Activated T-helper 2 cell treated with anti-CD3 and anti-CD28 coated beads, Interferon-gamma antibody, Interleukin-2, Interleukin-4, amounts not matched to agents 10 μg/mL and 5 μg/mL and 100 μg/mL, durations not matched to agents 14 hours and 24 hours and 36 hours (primary cell): Measurements from ENCODE around the gene FARS2. TPM values are rescaled to one million over a fixed set of nuclear protein-coding genes. Genes with fewer than 3 reads are reported as not detected.

Source experiments
- DNase-seq: peaks from one replicate; pipeline ENCODE4 v3.0.0; 2021; ENCODE audit warnings: low spot score
- H3K27ac Mint-ChIP-seq: one replicate; pipeline ENCODE4 v1.8.0; 2021; ENCODE audit warnings: mixed read lengths
- H3K27me3 Mint-ChIP-seq: one replicate; pipeline ENCODE4 v1.8.0; 2021; ENCODE audit warnings: low read depth, mixed read lengths
- H3K36me3 Mint-ChIP-seq: one replicate; pipeline ENCODE4 v1.8.0; 2021; ENCODE audit warnings: low read depth, mixed read lengths
- H3K4me1 Mint-ChIP-seq: one replicate; pipeline ENCODE4 v1.8.0; 2021; ENCODE audit warnings: low read depth, mixed read lengths
- H3K4me3 Mint-ChIP-seq: one replicate; pipeline ENCODE4 v1.8.0; 2021; ENCODE audit warnings: low read depth, mild to moderate bottlenecking, moderate library complexity, mixed read lengths
- H3K9me3 Mint-ChIP-seq: one replicate; pipeline ENCODE4 v1.8.0; 2021; ENCODE audit warnings: mixed read lengths
- intact Hi-C: fragments of 100-400 bp; cut with micrococcal nuclease; formaldehyde crosslinking; loops from one replicate; pipeline ENCODE4 v1.15.1; 2023
- total RNA-seq: library from RNA; stranded (reverse); gene quantifications from 2 replicates; pipeline ENCODE4 v1.2.3, GENCODE V29; 2022

The FARS2 gene
- total RNA-seq, 1 donor from 2014 or later: 19.7 TPM

GRCh38 chr6:5764401-5764955, 503.2 kb downstream of the FARS2 start:
- Mint-ChIP-seq H3K36me3 (peaks cover 2% of the 10 kb centered on the region), H3K4me1 (peaks cover 2% of the 10 kb centered on the region), H3K27me3 (no peaks in the 10 kb centered on the region), H3K9me3 (peaks cover 10% of the 10 kb centered on the region), H3K27ac (no peak overlapping the region), H3K4me3 (no peak overlapping the region)
- no peak for DNase-seq
- intact Hi-C loops: no loop called here

- DNase-seq: no peak
- no peaks in the 10 kb centered on the region for H3K27me3 Mint-ChIP-seq
- peaks cover 10% of the 10 kb centered on the region for H3K9me3 Mint-ChIP-seq
- intact Hi-C loops: no loop called here
- H3K27ac Mint-ChIP-seq: no peak overlapping the region
- no peak overlapping the region for H3K4me3 Mint-ChIP-seq
- H3K4me1 Mint-ChIP-seq: peaks cover 2% of the 10 kb centered on the region
- H3K36me3 Mint-ChIP-seq: peaks cover 2% of the 10 kb centered on the region
Measured at GRCh38 chr6:5765141-5765760, 503.9 kb downstream of the FARS2 start.

- Mint-ChIP-seq H3K4me1 (peaks cover 2% of the 10 kb centered on the region), H3K9me3 (peaks cover 10% of the 10 kb centered on the region), H3K36me3 (peaks cover 2% of the 10 kb centered on the region), H3K27me3 (no peaks in the 10 kb centered on the region), H3K27ac (no peak overlapping the region), H3K4me3 (no peak overlapping the region)
- intact Hi-C loops: no loop called here
- DNase-seq: no peak
Measured at GRCh38 chr6:5766260-5766659, 504.9 kb downstream of the FARS2 start.

GRCh38 chr6:5767471-5767870, 506.2 kb downstream of the FARS2 start:
- H3K4me1 Mint-ChIP-seq: peaks cover 2% of the 10 kb centered on the region
- no peaks in the 10 kb centered on the region for H3K27me3 Mint-ChIP-seq
- H3K27ac Mint-ChIP-seq: no peak overlapping the region
- peaks cover 10% of the 10 kb centered on the region for H3K9me3 Mint-ChIP-seq
- no peak overlapping the region for H3K4me3 Mint-ChIP-seq
- DNase-seq: no peak
- intact Hi-C loops: no loop called here
- H3K36me3 Mint-ChIP-seq: peaks cover 2% of the 10 kb centered on the region

GRCh38 chr6:5771211-5771610, 509.9 kb downstream of the FARS2 start:
- peaks cover 2% of the 10 kb centered on the region for H3K36me3 Mint-ChIP-seq
- intact Hi-C loops: no loop called here
- no peak for DNase-seq
- H3K9me3 Mint-ChIP-seq: peaks cover 10% of the 10 kb centered on the region
- H3K4me1 Mint-ChIP-seq: no peaks in the 10 kb centered on the region
- no peak overlapping the region for H3K4me3 Mint-ChIP-seq
- no peaks in the 10 kb centered on the region for H3K27me3 Mint-ChIP-seq
- no peak overlapping the region for H3K27ac Mint-ChIP-seq

- Mint-ChIP-seq H3K4me1 (no peaks in the 10 kb centered on the region), H3K9me3 (peaks cover 7% of the 10 kb centered on the region), H3K36me3 (peaks cover 2% of the 10 kb centered on the region), H3K27ac (no peak overlapping the region), H3K27me3 (no peaks in the 10 kb centered on the region), H3K4me3 (no peak overlapping the region)
- intact Hi-C loops: no loop called here
- DNase-seq: no peak
Measured at GRCh38 chr6:5771759-5772390, 510.6 kb downstream of the FARS2 start.

GRCh38 chr6:5772408-5773120, 511.3 kb downstream of the FARS2 start:
- peaks cover 7% of the 10 kb centered on the region for H3K9me3 Mint-ChIP-seq
- no peaks in the 10 kb centered on the region for H3K27me3 Mint-ChIP-seq
- intact Hi-C loops: no loop called here
- H3K4me3 Mint-ChIP-seq: no peak overlapping the region
- no peak for DNase-seq
- no peaks in the 10 kb centered on the region for H3K4me1 Mint-ChIP-seq
- peaks cover 2% of the 10 kb centered on the region for H3K36me3 Mint-ChIP-seq
- no peak overlapping the region for H3K27ac Mint-ChIP-seq

GRCh38 chr6:5776104-5776503, 514.8 kb downstream of the FARS2 start:
- Mint-ChIP-seq H3K4me3 (no peak overlapping the region), H3K4me1 (no peaks in the 10 kb centered on the region), H3K27me3 (no peaks in the 10 kb centered on the region), H3K36me3 (no peaks in the 10 kb centered on the region), H3K27ac (no peak overlapping the region), H3K9me3 (no peaks in the 10 kb centered on the region)
- intact Hi-C loops: no loop called here
- DNase-seq: no peak

- intact Hi-C loops: no loop called here
- Mint-ChIP-seq H3K4me1 (no peaks in the 10 kb centered on the region), H3K27me3 (no peaks in the 10 kb centered on the region), H3K9me3 (no peaks in the 10 kb centered on the region), H3K4me3 (no peak overlapping the region), H3K27ac (no peak overlapping the region), H3K36me3 (no peaks in the 10 kb centered on the region)
- DNase-seq: no peak
Measured at GRCh38 chr6:5776706-5777390, 515.5 kb downstream of the FARS2 start.

- Mint-ChIP-seq H3K27ac (no peak overlapping the region), H3K27me3 (no peaks in the 10 kb centered on the region), H3K4me1 (no peaks in the 10 kb centered on the region), H3K36me3 (no peaks in the 10 kb centered on the region), H3K9me3 (no peaks in the 10 kb centered on the region), H3K4me3 (no peak overlapping the region)
- no peak for DNase-seq
- intact Hi-C loops: no loop called here
Measured at GRCh38 chr6:5778317-5778857, 517.1 kb downstream of the FARS2 start.

GRCh38 chr6:5778906-5779305, 517.6 kb downstream of the FARS2 start:
- intact Hi-C loops: no loop called here
- Mint-ChIP-seq H3K36me3 (no peaks in the 10 kb centered on the region), H3K4me3 (no peak overlapping the region), H3K27me3 (no peaks in the 10 kb centered on the region), H3K9me3 (no peaks in the 10 kb centered on the region), H3K4me1 (no peaks in the 10 kb centered on the region), H3K27ac (no peak overlapping the region)
- no peak for DNase-seq

GRCh38 chr6:5781019-5781418, 519.7 kb downstream of the FARS2 start:
- no peak for DNase-seq
- H3K4me3 Mint-ChIP-seq: no peak overlapping the region
- intact Hi-C loops: no loop called here
- no peaks in the 10 kb centered on the region for H3K27me3 Mint-ChIP-seq
- H3K9me3 Mint-ChIP-seq: no peaks in the 10 kb centered on the region
- H3K27ac Mint-ChIP-seq: no peak overlapping the region
- no peaks in the 10 kb centered on the region for H3K36me3 Mint-ChIP-seq
- no peaks in the 10 kb centered on the region for H3K4me1 Mint-ChIP-seq
